22Rv1 (cell line): Measurements from ENCODE around the gene RBM6.

ENCODE experiments used
- ZFX ChIP-seq: fragments of 450-650 bp; IDR thresholded peaks from 2 replicates; pipeline ENCODE4 v1.6.1; 2017; ENCODE audit warnings: antibody characterized with exemption, borderline replicate concordance
- TF ChIP-seq, protein P1 (sequence below): fragments of 450-650 bp; IDR thresholded peaks from 2 replicates; pipeline ENCODE4 v1.5.1; 2017; ENCODE audit warnings: mild to moderate bottlenecking

DNA sequence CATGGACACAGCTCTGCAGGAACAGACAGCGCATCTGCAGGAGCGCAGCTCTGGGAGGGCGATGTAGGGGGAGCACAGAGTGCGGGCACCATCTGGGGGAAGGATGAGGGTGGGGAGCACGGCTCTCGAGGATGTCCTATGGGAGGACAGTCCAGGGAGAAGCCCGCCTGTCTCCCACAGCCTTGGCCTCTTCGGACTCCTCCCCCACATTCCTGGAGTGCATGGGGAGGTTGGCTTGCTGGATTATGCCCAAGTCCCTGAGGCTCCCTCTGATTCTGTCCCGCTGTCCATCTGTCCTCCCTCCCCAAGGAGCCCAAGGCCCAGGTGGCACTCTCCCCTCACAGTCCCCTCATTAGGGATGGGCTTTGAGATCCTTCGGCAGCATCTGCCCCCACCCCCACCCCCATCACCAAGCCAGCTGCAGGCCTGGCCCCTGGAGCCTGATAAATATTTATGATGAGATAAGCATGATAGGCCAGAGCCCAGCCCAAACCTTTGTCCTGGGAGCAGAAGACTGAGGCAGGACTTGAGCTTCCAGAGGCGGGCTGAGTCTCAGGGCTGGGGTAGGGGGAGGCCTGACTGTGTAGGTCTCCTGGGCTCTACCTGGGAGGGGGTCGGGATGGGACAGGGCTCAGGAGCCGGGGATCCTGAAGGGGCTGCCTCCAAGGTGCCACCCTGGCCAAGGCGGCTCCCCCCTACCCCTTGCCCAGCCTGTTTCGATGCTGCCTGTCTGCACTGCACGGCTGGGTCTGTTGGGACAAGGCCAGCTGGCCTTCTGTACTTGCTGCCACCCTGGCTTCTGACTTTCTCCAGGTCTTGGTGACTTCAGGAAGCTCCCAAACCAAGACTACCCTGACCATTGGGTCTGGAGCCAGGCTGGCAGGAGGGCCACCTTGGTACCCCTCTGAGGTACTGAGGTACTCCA lies 186.6 kb downstream of the RBM6 start:
- TF ChIP-seq, protein P1, sequence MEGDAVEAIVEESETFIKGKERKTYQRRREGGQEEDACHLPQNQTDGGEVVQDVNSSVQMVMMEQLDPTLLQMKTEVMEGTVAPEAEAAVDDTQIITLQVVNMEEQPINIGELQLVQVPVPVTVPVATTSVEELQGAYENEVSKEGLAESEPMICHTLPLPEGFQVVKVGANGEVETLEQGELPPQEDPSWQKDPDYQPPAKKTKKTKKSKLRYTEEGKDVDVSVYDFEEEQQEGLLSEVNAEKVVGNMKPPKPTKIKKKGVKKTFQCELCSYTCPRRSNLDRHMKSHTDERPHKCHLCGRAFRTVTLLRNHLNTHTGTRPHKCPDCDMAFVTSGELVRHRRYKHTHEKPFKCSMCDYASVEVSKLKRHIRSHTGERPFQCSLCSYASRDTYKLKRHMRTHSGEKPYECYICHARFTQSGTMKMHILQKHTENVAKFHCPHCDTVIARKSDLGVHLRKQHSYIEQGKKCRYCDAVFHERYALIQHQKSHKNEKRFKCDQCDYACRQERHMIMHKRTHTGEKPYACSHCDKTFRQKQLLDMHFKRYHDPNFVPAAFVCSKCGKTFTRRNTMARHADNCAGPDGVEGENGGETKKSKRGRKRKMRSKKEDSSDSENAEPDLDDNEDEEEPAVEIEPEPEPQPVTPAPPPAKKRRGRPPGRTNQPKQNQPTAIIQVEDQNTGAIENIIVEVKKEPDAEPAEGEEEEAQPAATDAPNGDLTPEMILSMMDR = no peak
- TF ChIP-seq ZFX = no peak
